Nephron progenitor cell (in vitro differentiated cells): ENCODE data around the gene TRUB2.

Experiments used
- DNase-seq: peaks from one replicate; pipeline ENCODE4 v3.0.0; 2021
- H3K27ac Mint-ChIP-seq: 2 replicates; pipeline ENCODE4 v1.8.0; 2021; ENCODE audit warnings: mild to moderate bottlenecking, moderate library complexity, mixed read lengths
- H3K27me3 Mint-ChIP-seq: 2 replicates; pipeline ENCODE4 v1.8.0; 2021; ENCODE audit warnings: mild to moderate bottlenecking, low read depth, mixed read lengths; ENCODE audit not compliant: poor library complexity
- H3K36me3 Mint-ChIP-seq: 2 replicates; pipeline ENCODE4 v1.8.0; 2021; ENCODE audit warnings: low read depth, mixed read lengths
- H3K4me1 Mint-ChIP-seq: 2 replicates; pipeline ENCODE4 v1.8.0; 2021; ENCODE audit warnings: mixed read lengths
- H3K4me3 Mint-ChIP-seq: 2 replicates; pipeline ENCODE4 v1.8.0; 2021; ENCODE audit warnings: mild to moderate bottlenecking, moderate library complexity, mixed read lengths
- H3K9me3 Mint-ChIP-seq: 2 replicates; pipeline ENCODE4 v1.8.0; 2021; ENCODE audit warnings: mild to moderate bottlenecking, moderate library complexity, mixed read lengths
- CTCF ChIP-seq: fragments of 200-600 bp; sonication (generic); IDR thresholded peaks from 2 replicates; pipeline ENCODE4 v1.5.0; 2021; ENCODE audit warnings: antibody characterized with exemption

Gene TRUB2

GRCh38 chr9:128298535-128299482 is 23.4 kb downstream of the TRUB2 start:
- no peak for TF ChIP-seq CTCF
- Mint-ChIP-seq H3K27ac (peak overlapping the region; percentile 3), H3K27me3 (no peaks in the 10 kb centered on the region), H3K4me1 (peaks cover 18% of the 10 kb centered on the region), H3K36me3 (no peaks in the 10 kb centered on the region), H3K4me3 (no peak overlapping the region), H3K9me3 (no peaks in the 10 kb centered on the region)
- DNase-seq: no peak

GRCh38 chr9:128297221-128297773 is 24.9 kb downstream of the TRUB2 start:
- H3K27me3 Mint-ChIP-seq: no peaks in the 10 kb centered on the region
- no peak overlapping the region for H3K27ac Mint-ChIP-seq
- H3K4me3 Mint-ChIP-seq: no peak overlapping the region
- H3K4me1 Mint-ChIP-seq: peaks cover 18% of the 10 kb centered on the region
- peaks cover 4% of the 10 kb centered on the region for H3K36me3 Mint-ChIP-seq
- no peaks in the 10 kb centered on the region for H3K9me3 Mint-ChIP-seq
- DNase-seq: no peak
- no peak for TF ChIP-seq CTCF

GRCh38 chr9:128296340-128297220 is 25.7 kb downstream of the TRUB2 start:
- Mint-ChIP-seq H3K4me1 (peaks cover 18% of the 10 kb centered on the region), H3K27me3 (no peaks in the 10 kb centered on the region), H3K27ac (no peak overlapping the region), H3K4me3 (no peak overlapping the region), H3K9me3 (no peaks in the 10 kb centered on the region), H3K36me3 (peaks cover 4% of the 10 kb centered on the region)
- no peak for TF ChIP-seq CTCF
- no peak for DNase-seq

- H3K4me3 Mint-ChIP-seq: no peak overlapping the region
- no peak for DNase-seq
- H3K36me3 Mint-ChIP-seq: peaks cover 6% of the 10 kb centered on the region
- H3K27me3 Mint-ChIP-seq: peaks cover 3% of the 10 kb centered on the region
- H3K9me3 Mint-ChIP-seq: no peaks in the 10 kb centered on the region
- no peak for TF ChIP-seq CTCF
- H3K27ac Mint-ChIP-seq: no peak overlapping the region
- H3K4me1 Mint-ChIP-seq: peaks cover 18% of the 10 kb centered on the region
Observed at GRCh38 chr9:128294142-128294541, 28.1 kb downstream of the TRUB2 start.

- no peaks in the 10 kb centered on the region for H3K9me3 Mint-ChIP-seq
- peaks cover 26% of the 10 kb centered on the region for H3K4me1 Mint-ChIP-seq
- H3K27me3 Mint-ChIP-seq: peaks cover 3% of the 10 kb centered on the region
- no peak for TF ChIP-seq CTCF
- no peak for DNase-seq
- H3K36me3 Mint-ChIP-seq: peaks cover 16% of the 10 kb centered on the region
- H3K27ac Mint-ChIP-seq: no peak overlapping the region
- no peak overlapping the region for H3K4me3 Mint-ChIP-seq
Observed at GRCh38 chr9:128293091-128293490, 29.2 kb downstream of the TRUB2 start.
